DLD1 (cell line): ENCODE results near the gene TMED9.
"Not testable (repeated sequence)": the region's sequence is repeated elsewhere in the genome, so short reads cannot be mapped to it uniquely, and the experiment has no call there.

Experiments
- in situ Hi-C: cut with HindIII; loops from 2 replicates; pipeline ENCODE4 v1.10.0; 2017; ENCODE audit warnings: low sequenced_read_pairs

Gene TMED9

GRCh38 chr5:177592010-177592834 is at the start of gene TMED9:
Gene TMED9 (plus strand): TSS chr5:177592203. CDS start chr5:177592215, 12 bp downstream.
- in situ Hi-C loops: no loop called here

- in situ Hi-C loops: no loop called here
Measured at GRCh38 chr5:177542816-177543465, 49.1 kb upstream of the TMED9 start.

GRCh38 chr5:177545487-177546257 is 46.3 kb upstream of the TMED9 start:
- in situ Hi-C loops: no loop called here

GRCh38 chr5:177546258-177546741 is 45.7 kb upstream of the TMED9 start:
- in situ Hi-C loops: no loop called here

GRCh38 chr5:177547736-177548135 is 44.3 kb upstream of the TMED9 start:
- in situ Hi-C loops: no loop called here

GRCh38 chr5:177548495-177548894 is 43.5 kb upstream of the TMED9 start:
- in situ Hi-C loops: no loop called here

GRCh38 chr5:177550122-177550521 is 41.9 kb upstream of the TMED9 start:
- in situ Hi-C loops: no loop called here

- in situ Hi-C loops: no loop called here
Measured at GRCh38 chr5:177552839-177553455, 39.1 kb upstream of the TMED9 start.

- in situ Hi-C loops: no loop called here
Measured at GRCh38 chr5:177553671-177554429, 38.2 kb upstream of the TMED9 start.

GRCh38 chr5:177554474-177555111 is 37.4 kb upstream of the TMED9 start, which contains the start of gene FAM193B:
Gene FAM193B (minus strand): TSS chr5:177554563. CDS start chr5:177554458, 105 bp downstream.
- in situ Hi-C loops: no loop called here

- in situ Hi-C loops: no loop called here
Measured at GRCh38 chr5:177555228-177555627, 36.8 kb upstream of the TMED9 start.

- in situ Hi-C loops: no loop called here
Measured at GRCh38 chr5:177555665-177556064, 36.3 kb upstream of the TMED9 start.

- in situ Hi-C loops: no loop called here
Measured at GRCh38 chr5:177557041-177557647, 34.9 kb upstream of the TMED9 start.

- in situ Hi-C loops: no loop called here
Measured at GRCh38 chr5:177557796-177558195, 34.2 kb upstream of the TMED9 start.

- in situ Hi-C loops: not testable (repeated sequence)
Measured at GRCh38 chr5:177559446-177559941, 32.5 kb upstream of the TMED9 start.

- in situ Hi-C loops: no loop called here
Measured at GRCh38 chr5:177565046-177565445, 27.0 kb upstream of the TMED9 start.

- in situ Hi-C loops: no loop called here
Measured at GRCh38 chr5:177568326-177568725, 23.7 kb upstream of the TMED9 start.

GRCh38 chr5:177569894-177570293 is 22.1 kb upstream of the TMED9 start:
- in situ Hi-C loops: no loop called here

- in situ Hi-C loops: no loop called here
Measured at GRCh38 chr5:177575488-177575887, 16.5 kb upstream of the TMED9 start.
